Body of pancreas (tissue), 4 donors: ENCODE data around the gene ZYG11B. TPM values are rescaled to one million over a fixed set of nuclear protein-coding genes. Genes with fewer than 3 reads are reported as not detected.
"Not testable (repeated sequence)": the region's sequence is repeated elsewhere in the genome, so short reads cannot be mapped to it uniquely, and the experiment has no call there.

Source experiments
- ATAC-seq: fragments of 150-250 bp; one replicate; pipeline ENCODE4 v1.9.1; 2016
- DNase-seq, 4 donors: peaks; one replicate each; pipeline ENCODE4 v3.0.0-alpha.2; 2019
- H3K27ac ChIP-seq, 4 donors: fragments of 200-600 bp; sonication (generic); 1 replicate in 3 of 4; 2 replicates in 1 of 4; pipeline versions ENCODE4 v1.5.1 to v1.6.1; 2016 to 2019; ENCODE audit warnings: mild to moderate bottlenecking in 1 of 4, mixed read lengths in 1 of 4, moderate library complexity in 1 of 4
- H3K27me3 ChIP-seq, 2 donors: fragments of 200-600 bp; sonication (generic); one replicate each; pipeline ENCODE4 v1.6.0; 2016; ENCODE audit warnings: mild to moderate bottlenecking in 1 of 2
- H3K36me3 ChIP-seq, 2 donors: fragments of 200-600 bp; sonication (generic); replicated peaks in 1 of 2; 2 replicates each; pipeline ENCODE4 v1.5.1; 2016; ENCODE audit warnings: low read depth in 2 of 2; ENCODE audit not compliant: insufficient read depth in 1 of 2
- H3K4me1 ChIP-seq: fragments of 200-600 bp; sonication (generic); one replicate; pipeline ENCODE4 v1.6.0; 2016
- H3K4me3 ChIP-seq, 2 donors: fragments of 200-600 bp; sonication (generic); 1 replicate in 1 of 2; 2 replicates in 1 of 2; pipeline ENCODE4 v1.5.1; 2016 to 2019
- H3K9me3 ChIP-seq, 3 donors: fragments of 200-600 bp; sonication (generic); 1 replicate in 2 of 3; 2 replicates in 1 of 3; pipeline ENCODE4 v1.5.1; 2016
- CTCF ChIP-seq, 7 experiments: fragments of 450-650 bp in 4 of 7; fragments of 200-600 bp in 3 of 7; sonication (generic) in 3 of 7; IDR thresholded peaks; one replicate each; pipeline ENCODE4 v1.5.1; 2016 to 2019; ENCODE audit warnings: antibody characterized with exemption in 7 of 7
- POLR2A ChIP-seq, 3 donors: fragments of 450-650 bp; IDR thresholded peaks; one replicate each; pipeline ENCODE4 v1.6.1; 2016; ENCODE audit warnings: antibody characterized with exemption in 3 of 3, mild to moderate bottlenecking in 2 of 3
- WGBS, 2 donors: methylation state at CpG; one replicate each; pipeline ENCODE4 v1.1.5; 2017; 5-methylcytosine and 5-hydroxymethylcytosine counted together
- intact Hi-C: fragments of 100-400 bp; cut with DNase I; formaldehyde crosslinking; loops from one replicate; pipeline ENCODE4 v1.15.1; 2023
- total RNA-seq, 2 donors: library from RNA; depleted of rRNA; stranded (reverse); fragments of >200 nt; gene quantifications; one replicate each; pipeline ENCODE4 v1.1.0, GENCODE V29; 2016

Gene ZYG11B
- total RNA-seq, 2 donors from 2014 or later, result 16.3 to 16.5 TPM

- DNase-seq, result no peak
- no peak for ATAC-seq
- intact Hi-C loops, result no loop called here
- Histone ChIP-seq H3K36me3 (peaks cover 0 to 8% of the 10 kb centered on the region in 2 donors), H3K9me3 (no peaks in the 10 kb centered on the region), H3K27me3 (no peaks in the 10 kb centered on the region), H3K27ac (no peak overlapping the region), H3K4me3 (no peak overlapping the region), H3K4me1 (peaks cover 4% of the 10 kb centered on the region)
- TF ChIP-seq POLR2A (IDR thresholded peaks at IDR 0.05) (no peak), CTCF (IDR thresholded peaks at IDR 0.05) (no peak)
- 86 to 97% methylated on average over 5 of the region's 5 CpGs for WGBS, 2 donors
These were observed 39.4 kb upstream of the ZYG11B start for GRCh38 chr1:52686830-52687229.

- no peak overlapping the region for H3K4me3 ChIP-seq
- TF ChIP-seq POLR2A (IDR thresholded peaks at IDR 0.05) (no peak), CTCF (IDR thresholded peaks at IDR 0.05) (no peak)
- H3K36me3 ChIP-seq, result peaks cover 0 to 15% of the 10 kb centered on the region in 2 donors
- intact Hi-C loops, result no loop called here
- no peak overlapping the region for H3K27ac ChIP-seq
- peaks cover 3% of the 10 kb centered on the region for H3K4me1 ChIP-seq
- H3K27me3 ChIP-seq, result no peaks in the 10 kb centered on the region
- 91 to 97% methylated on average over 3 of the region's 3 CpGs for WGBS, 2 donors
- DNase-seq (no peak), ATAC-seq (no peak)
- no peaks in the 10 kb centered on the region for H3K9me3 ChIP-seq
These were observed 34.4 kb upstream of the ZYG11B start for GRCh38 chr1:52691821-52692220.

- peaks cover 12% of the 10 kb centered on the region for H3K4me1 ChIP-seq
- ATAC-seq (no peak), DNase-seq (no peak)
- H3K27ac ChIP-seq, result no peak overlapping the region
- intact Hi-C loops, result no loop called here
- no peak overlapping the region for H3K4me3 ChIP-seq
- H3K27me3 ChIP-seq, result no peaks in the 10 kb centered on the region
- H3K36me3 ChIP-seq, result peaks cover 0 to 10% of the 10 kb centered on the region in 2 donors
- TF ChIP-seq CTCF (IDR thresholded peaks at IDR 0.05), result no peak
- TF ChIP-seq POLR2A (IDR thresholded peaks at IDR 0.05), result no peak
- WGBS, 2 donors, result 98 to 100% methylated on average over 2 to 4 of the region's 4 CpGs
- no peaks in the 10 kb centered on the region for H3K9me3 ChIP-seq
These were observed 33.6 kb upstream of the ZYG11B start for GRCh38 chr1:52692697-52693096.

GRCh38 chr1:52693351-52693750 lies 32.9 kb upstream of the ZYG11B start:
- WGBS, 2 donors, result 97 to 98% methylated on average over 6 to 10 of the region's 10 CpGs
- H3K4me1 ChIP-seq, result peaks cover 12% of the 10 kb centered on the region
- ATAC-seq, result not testable (repeated sequence)

GRCh38 chr1:52693843-52694242 lies 32.4 kb upstream of the ZYG11B start:
- no peak for DNase-seq
- no peak overlapping the region for H3K4me3 ChIP-seq
- peaks cover 0 to 8% of the 10 kb centered on the region in 2 donors for H3K36me3 ChIP-seq
- H3K27me3 ChIP-seq, result no peaks in the 10 kb centered on the region
- no peaks in the 10 kb centered on the region for H3K9me3 ChIP-seq
- ATAC-seq, result no peak
- 92 to 100% methylated on average over 1 of the region's 1 CpG for WGBS, 2 donors
- peaks cover 17% of the 10 kb centered on the region for H3K4me1 ChIP-seq
- no peak for TF ChIP-seq CTCF (IDR thresholded peaks at IDR 0.05)
- no peak for TF ChIP-seq POLR2A (IDR thresholded peaks at IDR 0.05)
- H3K27ac ChIP-seq, result no peak overlapping the region
- intact Hi-C loops, result no loop called here

More at GRCh38 chr1:52693351-52693750, 32.9 kb upstream of the ZYG11B start:
- intact Hi-C loops, H3K27ac ChIP-seq, H3K4me3 ChIP-seq, DNase-seq, H3K9me3 ChIP-seq, H3K27me3 ChIP-seq: not testable (repeated sequence)
- H3K36me3 ChIP-seq, result peaks cover 0 to 10% of the 10 kb centered on the region in 2 donors
